GM13976 (cell line): Measurements from ENCODE around the gene DNPH1.

Source experiments
- DNase-seq: peaks from one replicate; pipeline ENCODE4 v3.0.0; 2012; ENCODE audit warnings: low spot score
- in situ Hi-C: fragments of 300-500 bp; cut with MboI; formaldehyde crosslinking; loops from one replicate; pipeline ENCODE4 v1.12.0; 2022; ENCODE audit warnings: low sequenced_read_pairs, mixed read lengths, inconsistent platforms; ENCODE audit not compliant: unreplicated experiment
- TF ChIP-seq, protein P1 (sequence below): IDR thresholded peaks from 2 replicates; pipeline ENCODE4 v1.5.1; 2012; ENCODE audit warnings: borderline replicate concordance, mild to moderate bottlenecking; ENCODE audit not compliant: insufficient read depth; ENCODE audit errors: extremely low read depth, missing control alignments, control extremely low read depth

DNPH1 gene

DNA sequence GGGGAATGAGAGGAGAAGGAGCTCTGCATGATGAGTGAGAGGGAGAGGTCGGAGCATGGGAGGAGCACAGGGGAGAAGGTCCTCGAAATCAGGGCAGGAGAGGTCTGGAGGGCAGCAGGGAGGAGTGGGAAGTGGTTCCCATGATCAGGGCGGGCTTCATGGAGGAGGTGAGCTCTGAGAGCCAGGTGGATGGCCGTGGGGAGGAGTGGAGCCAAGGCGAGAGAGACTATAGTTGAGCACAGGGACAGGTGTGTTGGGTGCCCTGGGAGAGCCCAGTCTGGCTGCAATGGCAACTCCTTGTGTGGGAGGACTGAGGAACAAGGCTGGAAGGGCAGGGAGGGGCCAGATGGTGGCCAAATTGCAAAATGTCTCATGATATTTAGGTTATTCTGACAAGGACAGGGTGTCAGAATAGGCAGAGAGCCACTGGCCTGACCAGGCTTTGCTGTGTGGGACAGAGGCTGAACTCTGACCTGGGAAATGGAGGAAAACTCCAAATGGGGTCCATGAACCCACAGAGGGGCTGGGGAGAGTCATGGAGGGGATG, 35.4 kb upstream of the DNPH1 start:
- TF ChIP-seq, protein P1, sequence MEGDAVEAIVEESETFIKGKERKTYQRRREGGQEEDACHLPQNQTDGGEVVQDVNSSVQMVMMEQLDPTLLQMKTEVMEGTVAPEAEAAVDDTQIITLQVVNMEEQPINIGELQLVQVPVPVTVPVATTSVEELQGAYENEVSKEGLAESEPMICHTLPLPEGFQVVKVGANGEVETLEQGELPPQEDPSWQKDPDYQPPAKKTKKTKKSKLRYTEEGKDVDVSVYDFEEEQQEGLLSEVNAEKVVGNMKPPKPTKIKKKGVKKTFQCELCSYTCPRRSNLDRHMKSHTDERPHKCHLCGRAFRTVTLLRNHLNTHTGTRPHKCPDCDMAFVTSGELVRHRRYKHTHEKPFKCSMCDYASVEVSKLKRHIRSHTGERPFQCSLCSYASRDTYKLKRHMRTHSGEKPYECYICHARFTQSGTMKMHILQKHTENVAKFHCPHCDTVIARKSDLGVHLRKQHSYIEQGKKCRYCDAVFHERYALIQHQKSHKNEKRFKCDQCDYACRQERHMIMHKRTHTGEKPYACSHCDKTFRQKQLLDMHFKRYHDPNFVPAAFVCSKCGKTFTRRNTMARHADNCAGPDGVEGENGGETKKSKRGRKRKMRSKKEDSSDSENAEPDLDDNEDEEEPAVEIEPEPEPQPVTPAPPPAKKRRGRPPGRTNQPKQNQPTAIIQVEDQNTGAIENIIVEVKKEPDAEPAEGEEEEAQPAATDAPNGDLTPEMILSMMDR = no peak
- in situ Hi-C loops = loop anchor here (25.0 kb wide), 1 partner anchor 223 kb away; the partner anchor contains the start of gene TJAP1
- DNase-seq = no peak

- TF ChIP-seq, protein P1 = peak; percentile 90
- in situ Hi-C loops = loop anchor here (25.0 kb wide), 1 partner anchor 224 kb away; the partner anchor contains the start of gene TJAP1
- DNase-seq = peak; percentile 95
Measured at GRCh38 chr6:43263314-43264178, 34.3 kb upstream of the DNPH1 start.

- TF ChIP-seq, protein P1 = no peak
- in situ Hi-C loops = loop anchor here (25.0 kb wide), 1 partner anchor 224 kb away; the partner anchor contains the start of gene TJAP1
- DNase-seq = no peak
Measured at GRCh38 chr6:43262780-43263313, 33.6 kb upstream of the DNPH1 start.

- in situ Hi-C loops = loop anchor here (25.0 kb wide), 1 partner anchor 225 kb away; the partner anchor contains the start of gene TJAP1
- TF ChIP-seq, protein P1 = no peak
- DNase-seq = no peak
Measured at GRCh38 chr6:43262000-43262779, 32.9 kb upstream of the DNPH1 start.

DNA sequence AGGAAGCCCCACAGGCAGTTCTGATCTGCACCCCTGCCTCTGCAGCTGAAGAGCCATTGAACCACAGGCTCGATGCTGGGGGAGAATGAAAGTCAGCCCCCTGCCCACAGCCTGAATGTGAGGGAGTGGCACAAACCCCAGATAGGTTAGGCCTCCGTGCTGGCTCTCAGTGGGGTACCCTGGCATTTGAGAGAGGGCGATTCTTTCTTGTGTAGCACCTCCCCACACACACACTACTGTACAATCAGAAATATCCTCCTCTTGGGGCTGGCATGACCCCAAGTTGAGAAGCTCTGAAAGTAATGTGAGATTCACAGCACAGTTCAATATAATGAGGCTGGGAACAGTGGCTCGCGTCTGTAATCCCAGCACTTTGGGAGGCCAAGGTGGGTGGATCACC, 31.9 kb upstream of the DNPH1 start:
- in situ Hi-C loops = loop anchor here (25.0 kb wide), 1 partner anchor 226 kb away; the partner anchor contains the start of gene TJAP1
- DNase-seq = no peak
- TF ChIP-seq, protein P1 = no peak

- DNase-seq = no peak
- TF ChIP-seq, protein P1 = no peak
- in situ Hi-C loops = loop anchor here (25.0 kb wide), 1 partner anchor 227 kb away; the partner anchor contains the start of gene TJAP1
Measured at GRCh38 chr6:43260791-43261190, 31.5 kb upstream of the DNPH1 start.
